Measurements from ENCODE around the gene KCNS3. TPM values are rescaled to one million over a fixed set of nuclear protein-coding genes. Genes with fewer than 3 reads are reported as not detected.

Gene KCNS3
- total RNA-seq, 1 experiment from 2014 or later = 28.8 TPM

DNA sequence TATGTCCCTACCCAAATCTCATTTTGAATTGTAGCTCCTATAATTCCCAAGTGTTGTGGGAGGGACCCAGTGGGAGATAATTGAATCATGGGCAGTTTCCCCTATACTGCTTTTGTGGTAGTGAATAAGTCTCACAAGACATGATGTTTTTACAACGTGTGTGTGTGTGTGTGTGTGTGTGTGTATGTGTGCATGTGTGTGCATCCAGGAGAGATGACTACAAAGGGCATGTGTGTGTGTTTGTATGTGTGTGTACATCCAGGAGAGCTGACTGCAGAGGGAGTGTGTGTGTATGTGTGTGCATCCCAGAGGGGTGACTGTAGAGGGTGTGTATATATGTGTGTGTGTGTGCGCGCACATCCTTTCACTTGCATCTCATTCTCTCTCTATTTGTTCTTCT, 86.7 kb downstream of the KCNS3 start:
- CTCF ChIA-PET = no interaction called here
- Histone ChIP-seq H3K9me3 (ENCODE audit: insufficient read depth, low read depth) (no peaks in the 10 kb centered on the region), H3K27ac (no peak overlapping the region), H3F3A (ENCODE audit: insufficient read depth, low read depth) (no peaks in the 10 kb centered on the region), H3K9me2 (ENCODE audit: insufficient read depth) (no peaks in the 10 kb centered on the region), H3K27me3 (ENCODE audit: insufficient read depth, low read depth) (no peaks in the 10 kb centered on the region), H3K4me1 (replicated peaks; ENCODE audit: insufficient read depth) (no peaks in the 10 kb centered on the region), H3K79me2 (ENCODE audit: low read depth) (no peaks in the 10 kb centered on the region), H3K4me2 (no peak overlapping the region), H4K20me1 (ENCODE audit: insufficient read depth) (no peaks in the 10 kb centered on the region), H2AFZ (no peak overlapping the region), H3K4me3 (no peak overlapping the region), H3K36me3 (ENCODE audit: low read depth) (no peaks in the 10 kb centered on the region)
- TF ChIP-seq, protein P1, sequence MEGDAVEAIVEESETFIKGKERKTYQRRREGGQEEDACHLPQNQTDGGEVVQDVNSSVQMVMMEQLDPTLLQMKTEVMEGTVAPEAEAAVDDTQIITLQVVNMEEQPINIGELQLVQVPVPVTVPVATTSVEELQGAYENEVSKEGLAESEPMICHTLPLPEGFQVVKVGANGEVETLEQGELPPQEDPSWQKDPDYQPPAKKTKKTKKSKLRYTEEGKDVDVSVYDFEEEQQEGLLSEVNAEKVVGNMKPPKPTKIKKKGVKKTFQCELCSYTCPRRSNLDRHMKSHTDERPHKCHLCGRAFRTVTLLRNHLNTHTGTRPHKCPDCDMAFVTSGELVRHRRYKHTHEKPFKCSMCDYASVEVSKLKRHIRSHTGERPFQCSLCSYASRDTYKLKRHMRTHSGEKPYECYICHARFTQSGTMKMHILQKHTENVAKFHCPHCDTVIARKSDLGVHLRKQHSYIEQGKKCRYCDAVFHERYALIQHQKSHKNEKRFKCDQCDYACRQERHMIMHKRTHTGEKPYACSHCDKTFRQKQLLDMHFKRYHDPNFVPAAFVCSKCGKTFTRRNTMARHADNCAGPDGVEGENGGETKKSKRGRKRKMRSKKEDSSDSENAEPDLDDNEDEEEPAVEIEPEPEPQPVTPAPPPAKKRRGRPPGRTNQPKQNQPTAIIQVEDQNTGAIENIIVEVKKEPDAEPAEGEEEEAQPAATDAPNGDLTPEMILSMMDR (conservative IDR thresholded peaks at IDR 0.05) = no peak
- no peak for TF ChIP-seq EZH2 (IDR thresholded peaks at IDR 0.05; ENCODE audit: low read depth)
- no peak for DNase-seq
- POLR2A ChIA-PET (ENCODE audit: unreplicated experiment) = no interaction called here
- intact Hi-C loops (cut with micrococcal nuclease; ENCODE audit: unreplicated experiment) = no loop called here
- no TSS peak for BruUV-seq (replicated peaks)

DNA sequence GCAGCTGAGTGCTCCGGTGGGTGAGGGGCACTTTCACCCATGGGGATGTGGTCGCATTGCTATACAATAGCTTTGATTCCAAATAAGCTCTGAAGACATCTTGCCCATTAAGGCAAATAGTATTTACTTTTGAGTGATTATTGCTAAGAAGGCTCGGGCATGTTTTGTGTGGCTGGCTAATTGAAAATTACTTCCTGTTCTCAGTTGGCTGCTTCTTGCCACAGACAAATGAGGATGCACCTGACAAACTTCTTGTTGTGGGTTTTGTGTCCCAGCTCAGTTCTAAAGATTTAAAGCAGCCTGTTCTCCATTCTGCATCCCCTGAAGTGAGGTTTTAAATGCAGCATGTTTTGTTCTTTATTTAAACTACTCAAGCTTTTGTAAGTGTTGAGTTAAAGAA, 88.3 kb downstream of the KCNS3 start:
- POLR2A ChIA-PET (ENCODE audit: unreplicated experiment) = no interaction called here
- no peak for DNase-seq
- CTCF ChIA-PET = no interaction called here

DNA sequence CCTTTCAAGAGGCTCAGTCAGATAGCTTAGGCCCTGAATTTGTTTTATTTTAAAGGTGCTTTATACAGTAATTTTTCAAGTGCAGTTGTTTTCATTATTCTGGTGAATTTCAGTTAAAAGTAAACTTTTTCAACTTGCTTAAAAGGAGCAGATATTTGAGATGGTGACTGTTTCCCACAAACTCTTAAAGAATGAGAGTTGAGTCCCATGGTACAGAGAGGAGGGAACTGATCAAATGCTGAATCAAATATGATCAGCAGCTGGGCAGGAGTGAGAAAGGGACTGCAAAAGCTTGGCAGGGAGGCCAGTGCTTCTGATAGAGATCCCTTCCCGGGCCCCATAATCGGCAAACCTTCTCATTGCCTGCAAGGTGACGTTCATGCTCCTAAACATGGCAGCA, 91.2 kb downstream of the KCNS3 start:
- TF ChIP-seq, protein P1 (conservative IDR thresholded peaks at IDR 0.05) = no peak
- TF ChIP-seq EZH2 (IDR thresholded peaks at IDR 0.05; ENCODE audit: low read depth) = no peak
- POLR2A ChIA-PET (ENCODE audit: unreplicated experiment) = no interaction called here
- Histone ChIP-seq H3K27me3 (ENCODE audit: insufficient read depth, low read depth) (no peaks in the 10 kb centered on the region), H3K27ac (no peak overlapping the region), H4K20me1 (ENCODE audit: insufficient read depth) (no peaks in the 10 kb centered on the region), H3K4me2 (no peak overlapping the region), H3K36me3 (ENCODE audit: low read depth) (no peaks in the 10 kb centered on the region), H3K9me3 (ENCODE audit: insufficient read depth, low read depth) (no peaks in the 10 kb centered on the region; the same call in 1 of the 2 replicates), H3K79me2 (ENCODE audit: low read depth) (no peaks in the 10 kb centered on the region), H3F3A (ENCODE audit: insufficient read depth, low read depth) (no peaks in the 10 kb centered on the region), H3K4me1 (replicated peaks; ENCODE audit: insufficient read depth) (no peaks in the 10 kb centered on the region), H2AFZ (no peak overlapping the region), H3K4me3 (no peak overlapping the region), H3K9me2 (ENCODE audit: insufficient read depth) (no peaks in the 10 kb centered on the region)
- intact Hi-C loops (cut with micrococcal nuclease; ENCODE audit: unreplicated experiment) = no loop called here
- no peak for DNase-seq
- BruUV-seq (replicated peaks) = no TSS peak
- CTCF ChIA-PET = no interaction called here

More for the DNA sequence above, 88.3 kb downstream of the KCNS3 start:
- no peaks in the 10 kb centered on the region for H3F3A ChIP-seq (ENCODE audit: insufficient read depth, low read depth)
- no peaks in the 10 kb centered on the region for H3K36me3 ChIP-seq (ENCODE audit: low read depth)
- no peak overlapping the region for H3K27ac ChIP-seq
- BruUV-seq (replicated peaks) = no TSS peak
- H3K9me3 ChIP-seq (ENCODE audit: insufficient read depth, low read depth) = no peaks in the 10 kb centered on the region; the same call in 1 of the 2 replicates
- H4K20me1 ChIP-seq (ENCODE audit: insufficient read depth) = no peaks in the 10 kb centered on the region
- no peaks in the 10 kb centered on the region for H3K9me2 ChIP-seq (ENCODE audit: insufficient read depth)
- H3K4me1 ChIP-seq (replicated peaks; ENCODE audit: insufficient read depth) = no peaks in the 10 kb centered on the region
- H3K27me3 ChIP-seq (ENCODE audit: insufficient read depth, low read depth) = no peaks in the 10 kb centered on the region
- H3K4me3 ChIP-seq = no peak overlapping the region
- H3K79me2 ChIP-seq (ENCODE audit: low read depth) = no peaks in the 10 kb centered on the region
- H3K4me2 ChIP-seq = no peak overlapping the region
- TF ChIP-seq EZH2 (IDR thresholded peaks at IDR 0.05; ENCODE audit: low read depth) = no peak
- TF ChIP-seq, protein P1 (conservative IDR thresholded peaks at IDR 0.05) = no peak
- H2AFZ ChIP-seq = no peak overlapping the region
- intact Hi-C loops (cut with micrococcal nuclease; ENCODE audit: unreplicated experiment) = no loop called here

All from PC-9 (cell line).